IPS DF 19.7 (cell line): ENCODE data around the gene CLIC3.
"Not testable (repeated sequence)": the region's sequence is repeated elsewhere in the genome, so short reads cannot be mapped to it uniquely, and the experiment has no call there.

Experiments
- DNase-seq: peaks from one replicate; pipeline ENCODE4 v3.0.0-alpha.2; 2013; ENCODE audit warnings: low read depth, low spot score

The CLIC3 gene

GRCh38 chr9:137017071-137017470 lies 20.7 kb upstream of the CLIC3 start:
- no peak for DNase-seq

GRCh38 chr9:137016436-137016835 lies 20.1 kb upstream of the CLIC3 start:
- DNase-seq: no peak

- no peak for DNase-seq
Measured at GRCh38 chr9:137015976-137016375, 19.6 kb upstream of the CLIC3 start.

DNA sequence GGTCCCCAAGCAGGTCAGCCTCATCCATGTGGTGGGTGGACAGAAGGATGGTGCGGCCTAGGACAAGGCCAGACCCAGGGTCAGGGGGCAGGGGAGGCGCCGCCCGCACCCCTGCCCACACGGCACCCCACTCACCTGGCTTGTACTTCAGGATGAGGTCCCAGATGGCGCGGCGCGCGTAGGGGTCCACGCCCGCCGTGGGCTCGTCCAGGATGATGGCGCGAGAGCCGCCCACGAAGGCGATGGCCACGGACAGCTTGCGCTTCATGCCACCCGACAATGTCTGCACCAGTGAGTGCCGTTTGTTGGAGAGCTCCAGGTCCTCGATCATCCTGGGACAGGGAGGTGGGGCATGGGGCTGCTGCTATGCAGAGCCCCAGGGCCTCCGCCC lies 19.2 kb upstream of the CLIC3 start:
- no peak for DNase-seq

DNA sequence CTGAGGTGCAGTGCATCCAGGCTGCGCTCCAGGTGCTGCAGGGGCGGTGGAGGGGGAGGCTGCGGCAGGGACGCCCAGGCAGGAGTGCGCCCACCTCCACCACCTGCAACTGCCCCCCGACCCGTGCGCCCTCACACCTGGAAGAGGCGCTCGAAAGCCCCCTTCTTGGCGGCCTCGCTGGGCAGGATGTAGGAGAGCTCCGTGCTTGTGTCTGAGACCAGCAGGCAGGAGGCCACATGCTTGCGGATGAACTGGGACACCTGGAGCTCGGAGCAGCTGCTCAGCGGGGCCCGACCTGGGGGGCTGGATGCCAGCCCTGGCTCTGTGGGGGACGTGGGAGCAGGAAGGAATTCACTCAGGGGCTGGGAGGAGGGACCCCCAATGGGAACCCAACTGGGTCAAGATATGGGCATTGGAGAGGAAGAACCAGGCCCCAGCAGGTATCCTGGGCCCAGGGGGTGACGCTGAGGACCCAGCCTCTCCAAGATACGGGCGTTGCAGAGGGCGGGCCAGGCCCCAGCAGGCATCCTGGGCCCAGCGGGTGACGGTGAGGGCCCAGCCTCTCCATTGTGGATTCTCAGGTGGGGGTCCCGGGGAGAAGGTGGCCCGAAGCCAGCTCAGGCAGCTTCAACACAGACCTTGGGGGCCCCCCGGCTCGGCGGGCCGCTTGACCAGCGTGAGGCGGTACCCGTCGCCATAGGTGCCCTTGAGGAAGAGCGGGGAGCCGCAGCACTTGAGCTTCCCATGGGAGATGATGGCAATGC lies 18.6 kb upstream of the CLIC3 start:
- no peak for DNase-seq

DNA sequence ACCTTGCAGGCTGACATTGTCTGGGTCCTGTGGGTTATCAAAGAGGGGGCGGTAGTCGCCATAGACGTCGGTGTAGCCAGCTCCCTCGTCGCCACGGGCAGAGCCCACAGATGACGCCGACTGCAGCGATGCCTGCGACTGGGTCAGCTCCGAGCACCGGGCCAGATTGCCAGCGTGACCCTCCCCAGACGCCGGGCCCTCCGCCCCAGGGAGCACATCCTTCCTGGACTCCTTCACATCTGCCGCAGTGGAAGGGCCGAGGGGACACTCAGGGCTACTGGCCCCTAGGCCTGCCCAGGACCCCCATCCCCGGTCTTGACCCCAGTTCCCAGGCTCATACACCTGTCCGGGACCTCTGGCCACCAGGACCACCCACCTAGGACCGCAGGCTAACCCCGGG lies 17.8 kb upstream of the CLIC3 start:
- no peak for DNase-seq

GRCh38 chr9:137013571-137013940 lies 17.2 kb upstream of the CLIC3 start:
- no peak for DNase-seq

GRCh38 chr9:137012694-137013570 lies 16.6 kb upstream of the CLIC3 start:
- no peak for DNase-seq

DNA sequence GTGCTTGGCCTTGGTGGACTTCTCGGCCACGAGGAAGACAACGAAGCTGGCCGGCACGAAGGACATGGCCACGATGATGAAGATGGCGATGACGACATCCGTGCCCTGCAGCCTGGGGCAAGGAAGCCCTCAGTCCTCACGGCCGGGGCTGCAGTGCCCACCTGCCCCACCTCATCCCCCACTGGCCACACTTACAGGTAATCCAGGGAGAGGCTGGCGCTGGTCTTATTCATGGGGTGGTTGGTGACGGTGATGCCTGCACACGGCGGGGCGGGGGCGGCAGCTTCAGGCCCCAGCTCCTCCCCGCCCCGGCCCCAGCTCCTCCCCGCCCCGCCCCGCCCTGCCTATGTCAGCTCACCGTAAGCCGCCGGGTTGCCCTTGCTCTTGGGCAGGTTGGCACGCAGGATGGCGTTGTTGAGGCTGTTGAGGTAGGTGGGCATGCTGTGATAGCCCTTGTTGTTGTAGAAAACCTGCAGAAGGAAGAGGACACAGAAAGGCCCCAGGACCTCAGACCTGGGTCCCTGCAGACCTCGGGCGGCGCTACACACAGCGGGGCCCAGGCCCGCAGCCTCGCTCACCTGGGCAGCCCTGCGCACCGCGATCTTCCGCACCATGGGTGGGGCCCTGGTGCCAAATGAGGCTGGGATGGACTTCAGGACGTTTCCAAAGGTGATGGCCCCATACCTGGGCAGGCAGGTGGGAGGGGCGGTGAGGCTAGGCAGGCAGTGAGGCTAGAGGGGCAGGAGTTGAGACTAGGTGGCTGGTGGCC lies 15.7 kb upstream of the CLIC3 start:
- DNase-seq: no peak

GRCh38 chr9:137011156-137011555 lies 14.8 kb upstream of the CLIC3 start:
- DNase-seq: no peak

DNA sequence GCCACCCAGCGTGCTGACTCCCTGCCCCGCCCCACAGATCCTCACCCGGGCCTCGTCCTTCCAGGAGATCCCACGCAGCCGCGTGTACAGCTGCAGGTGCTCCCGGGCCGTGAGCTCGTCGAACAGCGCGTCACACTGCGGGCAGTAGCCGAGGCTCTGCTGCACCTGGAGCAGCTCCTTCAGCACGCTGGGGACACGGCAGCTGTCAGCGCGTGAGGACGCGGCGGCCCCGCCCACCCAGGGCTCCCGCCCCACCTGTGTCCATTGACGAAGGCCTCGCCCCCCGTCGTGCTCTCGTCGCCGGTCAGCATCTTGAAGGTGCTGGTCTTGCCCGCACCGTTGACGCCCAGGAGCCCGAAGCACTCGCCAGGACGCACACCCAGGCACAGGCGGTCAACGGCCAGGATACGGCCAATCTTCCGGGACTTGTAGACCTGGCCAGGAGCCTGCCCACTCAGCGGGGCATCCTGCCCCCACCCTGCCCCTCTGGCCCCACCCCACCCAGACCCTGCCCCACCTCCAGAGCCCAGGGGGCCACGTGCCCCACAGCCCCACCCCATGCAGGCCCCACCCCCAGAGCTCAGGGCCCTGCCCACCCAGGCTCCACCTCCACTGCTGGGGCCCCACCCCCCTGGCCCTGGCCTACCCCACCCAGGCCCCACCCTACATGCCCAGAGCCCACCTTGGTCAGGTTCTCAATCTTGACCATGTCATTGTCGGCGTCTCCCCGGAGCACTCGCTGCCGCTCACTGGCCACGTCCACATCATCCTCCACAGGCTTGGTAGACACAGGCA lies 13.8 kb upstream of the CLIC3 start:
- no peak for DNase-seq

DNA sequence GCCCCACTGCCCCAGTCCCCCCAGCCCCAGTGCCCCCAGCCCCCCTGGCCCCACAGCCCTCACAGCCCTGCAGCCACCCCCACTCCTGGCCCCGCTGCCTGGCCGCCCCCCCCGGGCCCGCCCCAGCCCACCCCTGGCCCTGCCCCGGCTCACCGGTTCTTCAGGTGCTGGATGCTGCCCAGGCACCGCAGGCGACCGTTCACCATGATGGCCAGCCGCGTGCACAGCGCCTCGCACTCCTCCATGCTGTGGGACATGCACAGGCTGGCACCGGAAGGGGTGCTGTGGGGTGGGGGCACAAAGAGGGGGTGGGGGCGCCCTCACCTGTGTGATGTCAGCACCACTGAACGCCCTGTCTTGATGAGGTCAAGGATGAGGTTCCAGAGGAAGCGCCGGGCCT lies 12.8 kb upstream of the CLIC3 start:
- DNase-seq: no peak

DNA sequence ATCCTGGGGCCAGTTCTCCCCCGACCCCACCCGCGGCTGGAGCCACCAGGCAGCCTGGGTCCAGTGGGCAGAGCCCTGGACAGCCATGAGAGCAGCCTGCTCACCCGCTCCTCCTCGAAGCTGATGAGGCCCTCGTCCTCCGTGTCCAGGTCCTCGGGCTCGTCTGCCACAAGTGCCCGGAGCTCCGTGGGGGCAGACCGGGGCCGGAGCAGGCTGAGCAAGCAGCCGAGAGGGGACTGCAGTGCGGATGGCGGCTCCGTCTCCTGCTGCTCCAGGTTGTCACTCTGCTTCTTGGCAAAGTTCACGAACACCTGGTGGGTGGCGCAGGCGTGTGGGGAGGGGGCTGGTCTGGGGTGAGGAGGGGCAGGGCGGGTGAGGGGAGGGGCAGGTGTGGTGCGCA lies 11.9 kb upstream of the CLIC3 start:
- DNase-seq: no peak

DNA sequence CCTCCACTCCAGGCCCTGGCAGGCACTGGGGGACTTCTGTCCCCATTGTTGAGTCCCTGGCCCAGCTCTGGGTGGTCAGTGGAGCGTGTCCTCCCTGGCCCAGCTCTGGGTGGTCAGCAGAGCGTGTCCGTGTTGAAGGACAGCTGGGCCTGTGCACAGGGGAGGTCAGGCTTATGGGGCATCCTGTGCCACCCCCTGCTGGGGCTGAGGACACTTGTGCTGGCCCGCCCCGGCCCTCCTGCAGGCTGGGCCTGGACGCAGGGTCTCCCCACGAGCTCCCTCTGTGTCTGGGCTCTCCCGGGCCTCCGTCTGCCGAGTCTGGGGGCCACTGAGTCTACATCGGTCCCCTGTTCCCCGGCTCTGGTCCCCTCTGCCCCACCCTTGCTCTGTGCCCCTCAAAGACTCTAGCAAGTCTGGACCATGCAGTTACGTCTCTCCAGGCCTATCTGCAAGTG lies 11.5 kb upstream of the CLIC3 start:
- no peak for DNase-seq

- DNase-seq: no peak
Measured at GRCh38 chr9:137007108-137007815, 10.9 kb upstream of the CLIC3 start.

DNA sequence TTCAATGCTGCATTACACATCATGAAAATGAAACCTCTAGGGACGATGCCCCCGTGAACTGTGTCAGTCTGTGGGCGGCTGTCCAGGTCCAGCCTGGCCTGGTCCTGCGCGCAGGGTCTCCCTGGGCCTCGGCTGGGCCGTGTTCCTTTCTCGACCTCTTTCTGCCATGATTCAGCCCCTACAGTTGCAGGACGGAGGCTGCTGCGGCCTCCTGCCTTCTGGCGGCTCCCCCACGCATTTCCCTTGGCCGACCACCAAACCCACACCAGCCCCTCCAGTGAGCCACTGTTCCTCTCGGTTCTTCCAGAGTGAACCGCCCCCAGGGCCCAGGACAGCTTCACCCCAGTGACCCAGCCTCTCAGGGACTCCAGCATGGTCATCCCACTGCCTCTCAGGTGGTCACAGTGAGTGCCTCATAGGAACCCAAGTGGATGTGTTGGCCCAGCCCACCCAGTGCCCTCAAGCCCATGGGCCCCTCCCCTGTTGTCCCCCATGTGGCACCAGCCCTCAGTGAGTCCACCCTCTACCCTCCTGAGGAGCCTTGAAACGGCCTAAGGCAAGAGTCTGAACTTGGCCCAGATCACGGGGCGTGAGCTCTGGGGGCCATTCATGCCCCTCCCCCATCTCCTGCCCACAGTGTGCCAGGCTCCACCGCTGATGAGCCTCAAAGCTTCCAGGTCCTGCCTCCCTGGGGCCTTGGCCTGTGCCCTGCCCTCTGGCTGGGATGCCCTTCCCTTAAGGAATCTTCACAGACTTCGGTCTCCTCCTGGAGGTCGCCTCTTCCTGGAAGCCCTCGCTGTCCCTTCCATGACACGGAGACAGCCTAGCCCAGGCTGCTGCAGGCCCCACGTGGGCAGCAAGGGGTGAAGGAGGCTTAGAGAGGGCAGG lies 10.0 kb upstream of the CLIC3 start:
- no peak for DNase-seq

DNA sequence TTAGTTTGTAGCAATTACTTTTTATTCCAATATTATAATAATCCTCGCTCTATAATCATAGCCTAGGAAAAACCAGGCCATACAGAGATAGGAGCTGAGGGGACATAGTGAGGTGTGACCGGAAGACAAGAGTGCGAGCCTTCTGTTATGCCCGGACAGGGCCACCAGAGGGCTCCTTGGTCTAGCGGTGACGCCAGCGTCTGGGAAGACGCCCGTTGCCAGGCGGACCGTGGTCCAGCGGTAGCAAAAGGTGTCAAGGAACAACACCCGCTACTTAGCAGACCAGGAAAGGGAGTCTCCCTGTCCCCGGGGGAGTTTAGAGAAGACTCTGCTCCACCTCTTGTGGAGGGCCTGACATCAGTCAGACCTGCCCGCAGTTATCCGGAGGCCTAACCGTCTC lies 7.9 kb upstream of the CLIC3 start:
- not testable (repeated sequence) for DNase-seq

- no peak for DNase-seq
Measured at GRCh38 chr9:137002646-137003041, 6.3 kb upstream of the CLIC3 start.

DNA sequence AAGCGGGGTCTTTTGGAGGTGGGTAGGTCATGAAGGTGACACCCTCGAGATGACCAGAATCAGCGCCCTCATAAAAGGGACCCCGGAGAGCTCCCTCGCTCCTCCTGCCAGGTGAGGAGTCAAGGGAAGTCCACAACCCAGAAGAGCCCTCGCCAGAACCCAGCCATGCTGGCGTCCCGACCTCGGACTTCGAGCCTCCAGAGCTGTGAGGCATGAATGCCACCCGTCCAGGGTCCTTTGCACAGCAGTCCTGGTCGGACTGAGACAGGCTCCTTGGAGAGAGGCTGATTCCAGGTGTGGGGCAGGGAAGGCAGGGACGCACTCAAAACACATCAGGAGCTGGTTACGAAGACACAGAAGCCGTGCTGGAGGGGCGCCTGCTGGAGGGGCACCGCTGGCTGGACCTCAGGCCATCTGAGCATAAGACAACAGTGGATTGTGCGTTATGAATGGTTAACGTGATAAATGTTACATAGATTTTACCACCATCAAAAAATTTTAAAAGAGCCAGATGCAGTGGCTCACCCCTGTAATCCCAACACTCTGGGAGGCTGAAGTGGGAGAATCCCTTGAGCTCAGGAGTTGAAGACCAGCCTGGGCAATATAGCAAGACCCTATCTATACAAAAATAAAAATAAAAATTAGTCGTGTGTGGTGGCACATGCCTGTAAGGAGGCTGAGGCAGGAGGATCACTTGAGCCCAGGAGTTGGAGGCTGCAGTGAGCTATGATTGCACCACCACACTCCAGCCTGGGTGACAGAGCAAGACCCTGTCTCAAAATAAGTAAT lies 5.7 kb upstream of the CLIC3 start:
- DNase-seq: no peak
